Left colon (tissue), 2 donors: Measurements from ENCODE around the gene AP1S1. TPM values are rescaled to one million over a fixed set of nuclear protein-coding genes. Genes with fewer than 3 reads are reported as not detected.

Source experiments
- ATAC-seq: fragments of 200-7000 bp; cut with Tn5 transposase; one replicate; pipeline ENCODE4 v1.9.1; 2020; ENCODE audit warnings: mild to moderate bottlenecking, moderate library complexity
- DNase-seq, 2 donors: peaks; one replicate each; pipeline ENCODE4 v3.0.0-alpha.2; 2020
- intact Hi-C, 2 donors: fragments of 100-400 bp; cut with DNase I in 1 of 2; cut with micrococcal nuclease in 1 of 2; formaldehyde crosslinking; loops; one replicate each; pipeline versions ENCODE4 v1.11.2 to v1.14.0; 2022; cut with DNase I, micrococcal nuclease
- total RNA-seq, 2 donors: library from RNA; stranded (reverse); fragmentation: NEBNext Ultra II Directional; extraction: Animal tissue kit (Norgen Biotek cat#: 25700); gene quantifications; one replicate each; pipeline ENCODE4 v1.2.1, GENCODE V29; 2021
- donor health status: DM: no; HTN: no; CAD: no.
- donor health status: DM: yes; HTN: yes; CAD: no.

AP1S1 gene
- total RNA-seq, 2 donors from 2014 or later, result 70.5 to 84.8 TPM

- DNase-seq, result no peak
- no peak for ATAC-seq
- intact Hi-C loops, result loop anchor here in 1 of 2 donors (5.0 kb wide), 1 partner anchor 141 kb away; no protein-coding TSS in a partner anchor
Observed at GRCh38 chr7:101140746-101141382, 13.4 kb upstream of the AP1S1 start.

- intact Hi-C loops, result no loop called here
- ATAC-seq, result no peak
Observed at GRCh38 chr7:101151908-101152651, 2.2 kb upstream of the AP1S1 start.

GRCh38 chr7:101154693-101155102 lies 422 bp downstream of the AP1S1 start:
- DNase-seq (peak in 1 of 2 donors; percentile 55), ATAC-seq (peak; percentile 68)
- intact Hi-C loops, result no loop called here

More at GRCh38 chr7:101151908-101152651, 2.2 kb upstream of the AP1S1 start:
- no peak for DNase-seq

GRCh38 chr7:101155303-101155702 lies 1.0 kb downstream of the AP1S1 start:
- intact Hi-C loops, result no loop called here
- ATAC-seq, result no peak

GRCh38 chr7:101156277-101156676 lies 2.0 kb downstream of the AP1S1 start:
- intact Hi-C loops, result no loop called here
- ATAC-seq (no peak), DNase-seq (no peak)

More at GRCh38 chr7:101155303-101155702, 1.0 kb downstream of the AP1S1 start:
- no peak for DNase-seq

- ATAC-seq, result peak; percentile 71
- peak; percentile 66 to 80 for DNase-seq
- intact Hi-C loops, result no loop called here
Observed at GRCh38 chr7:101156866-101157589, 2.8 kb downstream of the AP1S1 start.

GRCh38 chr7:101159696-101160674 lies 5.7 kb downstream of the AP1S1 start:
- ATAC-seq, result no peak
- intact Hi-C loops, result no loop called here

GRCh38 chr7:101160910-101161309 lies 6.6 kb downstream of the AP1S1 start:
- ATAC-seq (no peak), DNase-seq (no peak)
- intact Hi-C loops, result no loop called here

More at GRCh38 chr7:101159696-101160674, 5.7 kb downstream of the AP1S1 start:
- no peak for DNase-seq

GRCh38 chr7:101161692-101162471 lies 7.6 kb downstream of the AP1S1 start:
- no peak for ATAC-seq
- intact Hi-C loops, result no loop called here
- DNase-seq, result no peak

- intact Hi-C loops, result no loop called here
- ATAC-seq (peak; percentile 63), DNase-seq (peak in 1 of 2 donors; percentile 56)
Observed at GRCh38 chr7:101162551-101163278, 8.4 kb downstream of the AP1S1 start.

GRCh38 chr7:101163279-101164070 lies 9.2 kb downstream of the AP1S1 start:
- intact Hi-C loops, result no loop called here
- ATAC-seq (peak; percentile 21), DNase-seq (peak in 1 of 2 donors; percentile 33)

GRCh38 chr7:101164071-101164840 lies 10.0 kb downstream of the AP1S1 start:
- DNase-seq, result peak in 1 of 2 donors; percentile 39
- intact Hi-C loops, result no loop called here
- peak; percentile 45 for ATAC-seq

GRCh38 chr7:101165075-101165957 lies 11.0 kb downstream of the AP1S1 start, which contains the start of gene VGF:
TSS of gene VGF (minus strand) at chr7:101165569. CDS start at chr7:101164843, 726 bp downstream.
- peak; percentile 89 for ATAC-seq

GRCh38 chr7:101165958-101166647 lies 11.8 kb downstream of the AP1S1 start:
- intact Hi-C loops, result no loop called here
- DNase-seq (no peak), ATAC-seq (no peak)

More at GRCh38 chr7:101165075-101165957, 11.0 kb downstream of the AP1S1 start, which contains the start of gene VGF:
- intact Hi-C loops, result no loop called here
- peak; percentile 93 to 96 for DNase-seq
